ENCODE results near the gene MAP3K20. TPM values are rescaled to one million over a fixed set of nuclear protein-coding genes. Genes with fewer than 3 reads are reported as not detected.

Gene MAP3K20
- total RNA-seq, 2 donors from 2014 or later = 10.1 to 11.9 TPM

DNA sequence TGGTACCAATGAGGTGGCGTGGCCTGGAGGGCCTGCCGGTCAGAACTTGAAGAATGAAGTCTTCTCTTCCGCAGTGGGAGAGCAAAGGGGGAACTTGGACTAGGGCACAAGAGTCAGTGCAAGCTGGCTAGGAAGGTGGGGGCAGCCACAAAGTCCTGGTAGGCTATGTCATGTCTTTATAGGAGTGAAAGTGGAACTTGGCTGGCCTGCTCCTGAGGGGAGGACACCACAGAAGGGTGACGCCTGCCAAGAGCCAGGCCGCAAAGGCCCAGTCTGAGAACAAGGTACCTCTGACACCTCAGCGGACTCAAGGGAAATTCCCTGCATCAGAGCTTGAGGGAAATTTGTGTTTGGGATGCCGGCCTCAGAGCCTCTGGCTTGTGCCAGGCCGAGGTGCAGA, 32.2 kb upstream of the MAP3K20 start:
- H3K27ac Mint-ChIP-seq = no peak overlapping the region
- H3K36me3 Mint-ChIP-seq (ENCODE audit: insufficient read depth in 2 of 2) = no peaks in the 10 kb centered on the region
- no peaks in the 10 kb centered on the region for H3K9me3 Mint-ChIP-seq

DNA sequence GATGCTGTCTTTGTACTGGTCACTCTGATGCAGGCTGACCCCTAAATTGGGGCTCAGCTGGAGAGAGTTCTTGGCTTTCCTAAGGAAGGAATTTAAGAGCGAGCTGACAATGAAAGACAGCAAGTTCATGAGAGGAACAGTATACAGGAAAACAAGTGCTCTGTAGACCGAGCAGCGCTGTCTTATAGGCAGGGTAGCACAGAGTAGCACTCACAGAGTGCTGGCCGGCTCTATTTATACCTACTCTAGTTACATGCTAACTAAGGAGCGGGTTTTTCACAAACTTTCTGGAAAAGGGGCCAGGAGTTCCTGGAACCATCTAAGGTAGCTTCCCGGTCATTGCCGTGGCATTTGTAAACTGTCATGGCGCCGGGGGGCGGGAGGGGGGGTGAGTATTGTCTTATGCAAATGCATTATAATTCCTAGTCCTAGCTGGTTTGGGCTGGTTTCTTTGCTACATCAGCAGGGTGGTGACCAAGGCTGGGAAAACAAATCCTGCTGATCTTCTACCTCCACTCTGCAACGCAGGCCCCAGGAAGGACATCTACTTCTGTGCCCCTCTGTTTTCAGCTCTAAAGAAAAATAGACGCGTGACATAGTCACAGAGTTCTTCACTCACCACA, 31.6 kb upstream of the MAP3K20 start:
- peaks cover 18% of the 10 kb centered on the region for H3K27me3 Mint-ChIP-seq (ENCODE audit: low read depth)
- no peaks in the 10 kb centered on the region for H3K36me3 Mint-ChIP-seq (ENCODE audit: insufficient read depth in 2 of 2)
- ATAC-seq (replicated peaks in 1 of 2) = no peak
- H3K9me3 Mint-ChIP-seq = no peaks in the 10 kb centered on the region
- no peak overlapping the region for H3K27ac Mint-ChIP-seq
- no peak for DNase-seq
- peaks cover 10% of the 10 kb centered on the region for H3K4me1 Mint-ChIP-seq (ENCODE audit: low read depth)
- no peak overlapping the region for H3K4me3 Mint-ChIP-seq

More for the DNA sequence above, 32.2 kb upstream of the MAP3K20 start:
- H3K27me3 Mint-ChIP-seq (ENCODE audit: low read depth) = peaks cover 18% of the 10 kb centered on the region
- no peak overlapping the region for H3K4me3 Mint-ChIP-seq
- DNase-seq = no peak
- H3K4me1 Mint-ChIP-seq (ENCODE audit: low read depth) = peaks cover 4% of the 10 kb centered on the region
- ATAC-seq (replicated peaks in 1 of 2) = no peak

DNA sequence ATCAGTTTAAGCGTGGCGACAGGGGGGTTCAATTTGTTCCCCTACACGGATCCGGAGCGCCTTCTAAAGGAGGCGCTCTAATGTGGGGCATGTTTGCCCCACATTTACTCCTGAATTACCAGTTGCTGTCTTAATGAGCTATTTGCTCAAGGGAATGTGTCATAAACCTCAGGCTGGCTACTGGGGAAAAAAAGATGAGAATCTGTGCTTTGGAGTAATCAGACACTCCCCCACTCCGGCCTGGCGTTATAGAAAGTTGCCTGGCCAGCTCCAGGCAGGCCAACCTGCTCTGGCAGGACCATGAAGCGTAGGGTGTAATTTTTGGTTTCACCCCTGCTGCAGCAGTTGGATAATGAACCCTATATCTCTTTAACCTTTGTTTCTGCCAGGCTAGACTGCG, 31.0 kb upstream of the MAP3K20 start:
- H3K9me3 Mint-ChIP-seq = no peaks in the 10 kb centered on the region
- no peaks in the 10 kb centered on the region for H3K36me3 Mint-ChIP-seq (ENCODE audit: insufficient read depth in 2 of 2)
- H3K4me3 Mint-ChIP-seq = no peak overlapping the region
- no peak for DNase-seq
- no peak overlapping the region for H3K27ac Mint-ChIP-seq
- no peak for ATAC-seq (replicated peaks in 1 of 2)
- peaks cover 16% of the 10 kb centered on the region for H3K4me1 Mint-ChIP-seq (ENCODE audit: low read depth)
- H3K27me3 Mint-ChIP-seq (ENCODE audit: low read depth) = peaks cover 18% of the 10 kb centered on the region

GRCh38 chr2:173045181-173045580, 30.5 kb upstream of the MAP3K20 start:
- Mint-ChIP-seq H3K27ac (no peak overlapping the region), H3K36me3 (ENCODE audit: insufficient read depth in 2 of 2) (no peaks in the 10 kb centered on the region), H3K4me1 (ENCODE audit: low read depth) (peaks cover 21% of the 10 kb centered on the region), H3K4me3 (no peak overlapping the region), H3K9me3 (no peaks in the 10 kb centered on the region), H3K27me3 (ENCODE audit: low read depth) (peaks cover 18% of the 10 kb centered on the region)
- DNase-seq (no peak), ATAC-seq (replicated peaks in 1 of 2) (no peak)

- DNase-seq (no peak), ATAC-seq (replicated peaks in 1 of 2) (no peak)
- Mint-ChIP-seq H3K27ac (no peak overlapping the region), H3K4me3 (peak overlapping the region in 1 of 2 donors; percentile 11), H3K27me3 (ENCODE audit: low read depth) (peaks cover 38% of the 10 kb centered on the region), H3K4me1 (ENCODE audit: low read depth) (peaks cover 24% of the 10 kb centered on the region), H3K36me3 (ENCODE audit: insufficient read depth in 2 of 2) (no peaks in the 10 kb centered on the region), H3K9me3 (no peaks in the 10 kb centered on the region)
These were observed 27.1 kb upstream of the MAP3K20 start for GRCh38 chr2:173048522-173048896.

DNA sequence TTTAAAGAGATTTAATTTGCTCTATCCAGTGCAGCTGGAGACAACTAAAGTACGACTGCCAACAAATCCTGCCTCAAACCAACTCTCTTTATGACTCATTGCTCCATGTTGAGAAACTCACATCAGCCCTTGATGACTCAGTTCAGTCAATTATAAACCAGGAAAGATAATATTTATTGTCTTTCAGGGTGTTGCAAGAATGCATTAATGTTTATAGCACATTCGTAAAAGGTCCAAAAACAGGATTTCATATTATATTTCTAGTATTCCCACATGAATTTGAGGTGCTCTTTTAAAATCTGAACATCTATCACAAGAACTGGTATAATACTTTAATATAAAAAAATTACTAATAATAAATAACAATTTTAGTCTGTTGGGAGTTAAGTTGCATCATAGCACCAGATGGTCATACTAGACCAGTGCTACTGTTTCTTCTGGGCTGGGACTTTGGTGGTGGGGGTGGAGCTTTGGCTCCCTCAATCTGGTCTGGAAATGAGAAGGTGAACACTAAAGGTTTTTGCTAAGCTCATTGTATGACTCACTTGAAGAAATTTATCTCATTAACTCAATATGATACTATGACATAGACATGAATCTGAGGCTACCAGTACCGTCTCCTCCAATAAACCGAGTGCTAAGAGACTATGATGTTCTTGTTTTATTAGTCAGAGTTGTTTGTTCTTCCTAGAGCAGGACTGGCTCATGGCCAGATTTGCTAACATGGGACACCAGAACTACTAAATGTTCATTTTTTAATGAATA, 26.6 kb upstream of the MAP3K20 start:
- ATAC-seq (replicated peaks in 1 of 2) (peak; percentile 98), DNase-seq (peak; percentile 68 to 77)
- Mint-ChIP-seq H3K4me1 (ENCODE audit: low read depth) (peaks cover 24% of the 10 kb centered on the region), H3K27ac (peak overlapping the region; percentile 84), H3K9me3 (no peaks in the 10 kb centered on the region), H3K4me3 (peak overlapping the region; percentile 23 to 33), H3K27me3 (ENCODE audit: low read depth) (peaks cover 39% of the 10 kb centered on the region), H3K36me3 (ENCODE audit: insufficient read depth in 2 of 2) (no peaks in the 10 kb centered on the region)

GRCh38 chr2:173049831-173050230, 25.8 kb upstream of the MAP3K20 start:
- no peak for ATAC-seq (replicated peaks in 1 of 2)
- Mint-ChIP-seq H3K4me3 (peak overlapping the region in 1 of 2 donors; percentile 23), H3K27me3 (ENCODE audit: low read depth) (peaks cover 46% of the 10 kb centered on the region), H3K4me1 (ENCODE audit: low read depth) (peaks cover 24% of the 10 kb centered on the region), H3K27ac (peak overlapping the region; percentile 84), H3K9me3 (no peaks in the 10 kb centered on the region), H3K36me3 (ENCODE audit: insufficient read depth in 2 of 2) (no peaks in the 10 kb centered on the region)
- DNase-seq = no peak

DNA sequence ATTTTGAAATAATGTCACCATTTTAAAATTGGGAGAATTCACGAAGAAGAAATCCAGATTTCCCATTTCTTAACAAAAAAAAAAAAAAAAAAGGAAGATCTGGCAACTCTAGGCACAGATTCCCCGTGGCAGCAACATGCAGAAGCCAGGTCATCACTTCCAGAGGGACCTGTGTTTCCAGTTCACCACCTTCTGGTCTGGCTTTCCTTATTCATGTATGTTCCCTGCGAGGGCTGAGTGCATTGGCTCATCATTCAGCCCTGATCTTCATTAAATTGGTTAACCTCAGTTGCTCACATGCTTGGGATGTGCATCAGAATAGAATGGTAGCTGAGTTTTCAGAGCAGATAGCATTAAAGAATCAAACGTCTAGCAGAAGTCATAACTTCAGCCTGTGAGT, 25.0 kb upstream of the MAP3K20 start:
- H3K36me3 Mint-ChIP-seq (ENCODE audit: insufficient read depth in 2 of 2) = no peaks in the 10 kb centered on the region

DNA sequence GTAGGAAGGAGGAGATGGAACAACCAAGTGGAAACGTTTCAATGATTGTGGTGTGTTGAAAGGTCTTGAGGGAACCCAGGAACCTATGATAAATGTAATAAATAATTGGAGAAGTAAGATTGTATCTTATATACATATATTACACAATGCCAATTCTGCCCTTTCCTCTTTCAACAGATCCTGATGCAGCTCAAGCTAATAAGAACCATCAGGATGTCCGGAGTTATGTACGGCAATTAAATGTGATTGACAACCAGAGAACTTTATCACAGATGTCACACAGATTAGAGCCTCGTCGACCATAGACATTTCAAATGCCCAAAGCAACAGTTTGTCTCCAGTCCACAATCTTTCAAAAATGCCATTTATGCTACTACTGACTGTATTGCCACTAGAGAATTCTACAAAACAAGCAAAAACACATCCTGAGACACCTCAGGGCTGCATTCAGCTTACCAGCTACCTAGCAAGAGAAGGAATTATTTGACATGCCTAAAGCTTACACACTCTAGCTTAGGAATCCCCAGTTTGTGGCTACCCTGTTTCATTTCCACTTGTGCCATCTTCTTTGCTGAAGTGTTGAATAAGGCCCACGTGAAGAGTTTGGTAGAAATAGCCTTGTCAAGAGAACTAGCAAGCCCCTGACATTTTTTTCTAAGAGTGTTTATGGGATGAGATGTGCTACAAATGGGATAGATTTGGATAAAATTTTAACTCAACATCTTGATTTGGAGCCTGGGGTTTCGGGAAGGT, 24.0 kb upstream of the MAP3K20 start:
- H3K27ac Mint-ChIP-seq = no peak overlapping the region
- H3K36me3 Mint-ChIP-seq (ENCODE audit: insufficient read depth in 2 of 2) = no peaks in the 10 kb centered on the region
- ATAC-seq (replicated peaks in 1 of 2) (no peak), DNase-seq (no peak)
- H3K4me1 Mint-ChIP-seq (ENCODE audit: low read depth) = peaks cover 24% of the 10 kb centered on the region
- no peaks in the 10 kb centered on the region for H3K9me3 Mint-ChIP-seq
- no peak overlapping the region for H3K4me3 Mint-ChIP-seq
- H3K27me3 Mint-ChIP-seq (ENCODE audit: low read depth) = peaks cover 51% of the 10 kb centered on the region

More for the DNA sequence above, 25.0 kb upstream of the MAP3K20 start:
- H3K4me1 Mint-ChIP-seq (ENCODE audit: low read depth) = peaks cover 24% of the 10 kb centered on the region
- no peaks in the 10 kb centered on the region for H3K9me3 Mint-ChIP-seq
- ATAC-seq (replicated peaks in 1 of 2) = no peak
- peaks cover 50% of the 10 kb centered on the region for H3K27me3 Mint-ChIP-seq (ENCODE audit: low read depth)
- H3K27ac Mint-ChIP-seq = no peak overlapping the region
- DNase-seq = no peak
- no peak overlapping the region for H3K4me3 Mint-ChIP-seq

DNA sequence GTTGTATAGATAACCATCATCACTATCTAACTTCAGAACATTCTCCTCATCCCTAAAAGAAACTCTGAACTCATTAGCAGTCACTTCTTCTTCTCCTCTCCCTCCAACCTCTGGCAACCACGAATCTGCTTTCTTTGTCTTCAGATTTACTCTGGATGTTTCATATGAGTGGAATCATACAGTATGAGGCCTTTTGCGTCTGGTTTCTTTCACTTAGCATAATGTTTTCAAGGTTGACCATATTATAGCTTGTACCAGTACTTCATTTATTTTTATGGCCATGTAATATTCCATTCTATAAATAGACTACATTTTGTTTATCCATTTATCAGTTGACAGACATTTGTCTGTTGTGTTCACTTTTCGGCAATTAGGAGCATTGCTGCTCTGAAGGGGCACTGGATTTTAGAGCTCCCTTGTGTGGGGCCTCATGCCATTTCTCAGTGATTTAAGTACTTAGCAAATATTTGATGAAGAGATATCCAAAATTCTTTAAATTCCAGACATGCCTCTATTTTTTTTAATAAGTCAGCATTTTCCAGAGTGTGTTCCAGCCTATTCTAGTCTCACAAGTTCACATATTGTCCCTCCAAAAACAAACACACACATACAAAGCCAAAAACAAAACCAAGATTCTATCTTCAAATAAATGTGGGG, 22.5 kb upstream of the MAP3K20 start:
- H3K9me3 Mint-ChIP-seq = no peaks in the 10 kb centered on the region
- peaks cover 23% of the 10 kb centered on the region for H3K4me1 Mint-ChIP-seq (ENCODE audit: low read depth)
- peaks cover 63% of the 10 kb centered on the region for H3K27me3 Mint-ChIP-seq (ENCODE audit: low read depth)
- no peak overlapping the region for H3K27ac Mint-ChIP-seq
- H3K4me3 Mint-ChIP-seq = no peak overlapping the region
- no peak for ATAC-seq (replicated peaks in 1 of 2)
- DNase-seq = no peak
- H3K36me3 Mint-ChIP-seq (ENCODE audit: insufficient read depth in 2 of 2) = peaks cover 0 to 1% of the 10 kb centered on the region in 2 donors

DNA sequence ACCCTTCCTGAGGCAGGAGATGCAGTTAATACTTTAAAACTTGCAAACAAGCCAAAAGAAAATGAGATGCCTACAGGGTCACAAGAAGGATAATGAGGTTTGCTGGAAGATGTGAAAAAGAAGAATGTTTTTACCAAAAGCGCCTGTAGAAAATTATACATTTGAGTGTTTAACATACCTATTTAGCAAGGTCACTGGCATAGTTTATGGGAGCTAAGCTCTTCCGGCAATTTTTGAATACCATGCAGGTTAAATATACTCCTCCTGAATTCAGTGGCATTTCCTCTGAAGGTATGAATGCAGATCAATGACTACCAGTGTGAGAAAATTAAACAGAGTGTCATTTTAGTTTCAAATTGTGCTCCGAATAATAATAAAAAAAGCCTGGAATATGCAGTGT, 21.2 kb upstream of the MAP3K20 start:
- Mint-ChIP-seq H3K4me1 (ENCODE audit: low read depth) (peaks cover 10% of the 10 kb centered on the region), H3K36me3 (ENCODE audit: insufficient read depth in 2 of 2) (peaks cover 0 to 1% of the 10 kb centered on the region in 2 donors), H3K9me3 (no peaks in the 10 kb centered on the region), H3K27ac (no peak overlapping the region), H3K4me3 (no peak overlapping the region), H3K27me3 (ENCODE audit: low read depth) (peaks cover 67% of the 10 kb centered on the region)
- DNase-seq (no peak), ATAC-seq (replicated peaks in 1 of 2) (no peak)

- Mint-ChIP-seq H3K4me3 (no peak overlapping the region), H3K4me1 (ENCODE audit: low read depth) (no peaks in the 10 kb centered on the region), H3K9me3 (no peaks in the 10 kb centered on the region), H3K27ac (no peak overlapping the region), H3K36me3 (ENCODE audit: insufficient read depth in 2 of 2) (peaks cover 0 to 1% of the 10 kb centered on the region in 2 donors), H3K27me3 (ENCODE audit: low read depth) (peaks cover 59% of the 10 kb centered on the region)
- DNase-seq (no peak), ATAC-seq (replicated peaks in 1 of 2) (no peak)
These were observed 18.8 kb upstream of the MAP3K20 start for GRCh38 chr2:173056705-173057364.

Data from activated T-cell treated with anti-CD3 and anti-CD28 coated beads, Interleukin-2, amount 50 U/mL, for 72 hours (primary cell).